SK-N-SH (cell line): Measurements from ENCODE around the gene TRPM8. TPM values are rescaled to one million over a fixed set of nuclear protein-coding genes. Genes with fewer than 3 reads are reported as not detected.

Source experiments
- CTCF ChIA-PET: fragments of 300-600, 350-600 bp; formaldehyde crosslinking; extraction: SDS; loops from one replicate; lab custom pipeline; 2021; lab: Yijun Ruan, JAX
- POLR2A ChIA-PET: fragments of 350-600 bp; sonication (Branson Sonifier 250); formaldehyde crosslinking; extraction: SDS; loops from one replicate; lab custom pipeline; 2020; ENCODE audit warnings: antibody characterized with exemption, inconsistent platforms; lab: Yijun Ruan, JAX
- DNase-seq: peaks from one replicate; pipeline ENCODE4 v3.0.0; 2012
- H2AFZ ChIP-seq: fragments of 200-600 bp; sonication (generic); 2 replicates; pipeline ENCODE4 v1.8.1; 2016; ENCODE audit warnings: antibody characterized with exemption, mild to moderate bottlenecking, low read depth
- H3F3A ChIP-seq: fragments of 200-600 bp; sonication (generic); replicated peaks from 2 replicates; pipeline ENCODE3; 2016; ENCODE audit warnings: antibody characterized with exemption, mild to moderate bottlenecking; ENCODE audit not compliant: insufficient read depth
- H3K27ac ChIP-seq, 2 experiments: fragments of 200-500 bp in 1 of 2; fragments of 200-600 bp in 1 of 2; sonication (Bioruptor generic) in 1 of 2; sonication (generic), shearing (Covaris generic) in 1 of 2; 2 replicates each; pipeline versions ENCODE4 v1.5.1 to v1.6.1; 2014 to 2016; ENCODE audit warnings: low read depth in 2 of 2, inconsistent platforms in 1 of 2, low read length in 1 of 2, mild to moderate bottlenecking in 1 of 2, mixed read lengths in 1 of 2
- H3K27me3 ChIP-seq: fragments of 200-600 bp; sonication (generic), shearing (Covaris generic); 2 replicates; pipeline ENCODE4 v1.6.1; 2016; ENCODE audit warnings: mixed run types; ENCODE audit not compliant: insufficient read depth
- H3K36me3 ChIP-seq, 2 experiments: fragments of 200-500 bp in 1 of 2; fragments of 200-600 bp in 1 of 2; sonication (Bioruptor generic) in 1 of 2; sonication (generic) in 1 of 2; replicated peaks in 1 of 2; 2 replicates each; pipeline versions ENCODE3 to v1.5.1; 2014 to 2016; ENCODE audit warnings: low read length in 1 of 2, mild to moderate bottlenecking in 1 of 2; ENCODE audit not compliant: insufficient read depth in 2 of 2, control insufficient read depth in 1 of 2
- H3K4me1 ChIP-seq, 2 experiments: fragments of 200-500 bp in 1 of 2; fragments of 200-600 bp in 1 of 2; sonication (Bioruptor generic) in 1 of 2; sonication (generic), shearing (Covaris generic) in 1 of 2; 2 replicates each; pipeline versions ENCODE4 v1.5.1 to v1.6.1; 2014 to 2016; ENCODE audit warnings: low read depth in 1 of 2, low read length in 1 of 2, mixed run types in 1 of 2; ENCODE audit not compliant: insufficient read depth in 2 of 2, control insufficient read depth in 1 of 2
- H3K4me2 ChIP-seq: fragments of 200-600 bp; sonication (generic), shearing (Covaris generic); 2 replicates; pipeline ENCODE4 v1.6.1; 2017; ENCODE audit warnings: mixed run types
- H3K4me3 ChIP-seq, 2 experiments: fragments of 200-500 bp in 1 of 2; fragments of 200-600 bp in 1 of 2; sonication (Bioruptor generic) in 1 of 2; sonication (generic), shearing (Covaris generic) in 1 of 2; 2 replicates each; pipeline versions ENCODE4 v1.5.1 to v1.8.1; 2014 to 2016; ENCODE audit warnings: low read depth in 2 of 2, inconsistent platforms in 1 of 2, low read length in 1 of 2, mild to moderate bottlenecking in 1 of 2, mixed read lengths in 1 of 2, moderate library complexity in 1 of 2
- H3K79me2 ChIP-seq: fragments of 200-600 bp; sonication (generic); 2 replicates; pipeline ENCODE4 v1.8.1; 2017; ENCODE audit warnings: mild to moderate bottlenecking; ENCODE audit not compliant: insufficient read depth
- H3K9ac ChIP-seq: fragments of 200-600 bp; sonication (generic); 2 replicates; pipeline ENCODE4 v1.6.1; 2017; ENCODE audit warnings: mixed run types
- H3K9me2 ChIP-seq: fragments of 200-600 bp; sonication (generic); 2 replicates; pipeline ENCODE4 v1.6.1; 2017; ENCODE audit warnings: mixed run types
- H3K9me3 ChIP-seq: fragments of 200-600 bp; sonication (generic); 2 replicates; pipeline ENCODE4 v1.6.1; 2017; ENCODE audit warnings: mixed run types, mild to moderate bottlenecking, moderate library complexity
- H4K20me1 ChIP-seq: fragments of 200-600 bp; sonication (generic); 2 replicates; pipeline ENCODE4 v1.6.1; 2017; ENCODE audit warnings: mild to moderate bottlenecking, mixed run types; ENCODE audit not compliant: insufficient read depth
- FOXM1 ChIP-seq: IDR thresholded peaks from 2 replicates; pipeline ENCODE4 v1.4.0; 2012; ENCODE audit warnings: low read depth, mild to moderate bottlenecking
- GATA2 ChIP-seq: sonication (generic); formaldehyde crosslinking; IDR thresholded peaks from 2 replicates; pipeline ENCODE4 v1.5.0; 2020; ENCODE audit warnings: mild to moderate bottlenecking, missing genetic modification reagents
- SMC3 ChIP-seq: IDR thresholded peaks from 2 replicates; pipeline ENCODE4 v1.6.1; 2012; ENCODE audit warnings: low read depth, low read length, improper control_type of control experiment
- TAF1 ChIP-seq: IDR thresholded peaks from 2 replicates; pipeline ENCODE4 v1.6.1; 2012; ENCODE audit warnings: low read depth, mild to moderate bottlenecking, low read length, moderate library complexity, borderline replicate concordance
- TCF12 ChIP-seq: IDR thresholded peaks from 2 replicates; pipeline ENCODE4 v1.4.0; 2012
- TEAD4 ChIP-seq: IDR thresholded peaks from 2 replicates; pipeline ENCODE4 v1.4.0; 2012; ENCODE audit warnings: mild to moderate bottlenecking, borderline replicate concordance; ENCODE audit not compliant: insufficient read depth
- YY1 ChIP-seq: IDR thresholded peaks from 2 replicates; pipeline ENCODE4 v1.4.0; 2012; ENCODE audit warnings: low read depth, mild to moderate bottlenecking
- WGBS: methylation state at CpG from one replicate; pipeline ENCODE4 v1.1.6; 2017; ENCODE audit warnings: low lambda C conversion rate; 5-methylcytosine and 5-hydroxymethylcytosine counted together
- polyA plus RNA-seq, 3 experiments: library from polyadenylated mRNA; depleted of rRNA; stranded (reverse); fragments of >200 nt; gene quantifications; 2 replicates each; pipeline ENCODE4 v1.2.3, GENCODE V29; 2012
- TF ChIP-seq, protein P1 (sequence below): fragments of 150-350 bp; IDR thresholded peaks from 2 replicates; pipeline ENCODE4 v1.6.1; 2016; ENCODE audit warnings: mild to moderate bottlenecking, low read depth, low read length
- TF ChIP-seq, protein P2 (sequence below): IDR thresholded peaks from 2 replicates; pipeline ENCODE4 v1.4.0; 2012; ENCODE audit warnings: low read depth
- TF ChIP-seq, protein P3 (sequence below): IDR thresholded peaks from 2 replicates; pipeline ENCODE4; 2012
- TF ChIP-seq, protein P4 (sequence below): IDR thresholded peaks from 2 replicates; pipeline ENCODE4 v1.4.0; 2012; ENCODE audit warnings: low read depth, borderline replicate concordance

The TRPM8 gene
- polyA plus RNA-seq, 1 of the 3 experiments (the other 2 are of a cell fraction), result 0.85 TPM

DNA sequence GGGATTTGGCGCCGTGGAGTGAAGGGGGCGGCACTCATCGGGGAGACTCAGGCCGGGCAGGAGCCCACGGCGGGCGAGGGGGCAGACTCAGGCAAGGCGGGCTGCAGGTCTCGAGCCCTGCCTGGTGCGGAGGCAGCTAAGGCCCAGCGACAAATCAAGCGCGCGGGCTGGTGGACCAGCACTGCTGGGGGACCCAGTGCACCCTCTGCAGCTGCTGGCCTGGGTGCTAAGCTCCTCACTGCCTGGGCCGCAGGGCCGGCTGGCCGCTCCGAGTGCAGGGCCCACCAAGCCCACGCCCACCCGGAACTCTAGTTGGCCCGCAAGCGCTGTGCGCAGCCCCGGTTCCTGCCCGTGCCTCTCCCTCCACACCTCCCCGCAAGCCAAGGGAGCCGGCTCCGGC, 107.1 kb downstream of the TRPM8 start (continued):
- TF ChIP-seq FOXM1, result no peak
- TF ChIP-seq YY1, result no peak
- TF ChIP-seq, protein P1, sequence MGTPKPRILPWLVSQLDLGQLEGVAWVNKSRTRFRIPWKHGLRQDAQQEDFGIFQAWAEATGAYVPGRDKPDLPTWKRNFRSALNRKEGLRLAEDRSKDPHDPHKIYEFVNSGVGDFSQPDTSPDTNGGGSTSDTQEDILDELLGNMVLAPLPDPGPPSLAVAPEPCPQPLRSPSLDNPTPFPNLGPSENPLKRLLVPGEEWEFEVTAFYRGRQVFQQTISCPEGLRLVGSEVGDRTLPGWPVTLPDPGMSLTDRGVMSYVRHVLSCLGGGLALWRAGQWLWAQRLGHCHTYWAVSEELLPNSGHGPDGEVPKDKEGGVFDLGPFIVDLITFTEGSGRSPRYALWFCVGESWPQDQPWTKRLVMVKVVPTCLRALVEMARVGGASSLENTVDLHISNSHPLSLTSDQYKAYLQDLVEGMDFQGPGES, result no peak
- no peak for TF ChIP-seq TCF12
- TF ChIP-seq, all 33 proteins: peak for 0

DNA sequence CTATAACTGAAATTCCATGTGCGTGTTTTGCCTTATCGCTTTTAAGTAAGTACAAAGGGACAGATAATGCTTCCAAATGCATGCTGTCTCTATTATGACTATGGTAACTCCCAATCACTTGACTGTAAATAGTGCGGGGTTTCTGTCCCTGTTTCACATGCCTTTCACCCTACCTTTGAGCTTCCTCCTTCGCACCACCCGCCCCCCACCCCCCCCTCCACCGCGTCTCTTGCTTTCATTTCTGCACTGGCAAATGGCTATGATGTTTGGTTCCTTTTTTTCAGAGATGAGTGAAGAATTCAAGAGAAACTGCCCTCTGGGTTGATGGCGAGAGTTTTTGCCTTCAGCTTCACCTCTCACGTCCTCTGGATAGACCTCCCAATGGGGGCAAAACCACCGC, 108.3 kb downstream of the TRPM8 start:
- Histone ChIP-seq H3K4me2 (0 out of 2 replicates have a peak overlapping the region, but pooled peaks have one; percentile 33), H3K79me2 (no peaks in the 10 kb centered on the region), H3K27me3 (no peaks in the 10 kb centered on the region), H4K20me1 (no peaks in the 10 kb centered on the region), H3K9ac (no peak overlapping the region), H3K4me3 (no peak overlapping the region), H3K4me1 (peaks cover 2 to 5% of the 10 kb centered on the region in 2 experiments; a peak in 2 of 4 replicates), H3K9me2 (no peaks in the 10 kb centered on the region), H3K9me3 (no peaks in the 10 kb centered on the region), H3K36me3 (no peaks in the 10 kb centered on the region), H2AFZ (no peak overlapping the region), H3F3A (no peaks in the 10 kb centered on the region), H3K27ac (no peak overlapping the region)
- ChIA-PET POLR2A (no interaction called here), CTCF (interaction anchor here (0.5 kb wide), 1 partner anchor 21 kb away, joined by 3 read pairs; no protein-coding TSS in a partner anchor)
- no peak for DNase-seq
- 94% methylated on average over 10 of the region's 10 CpGs for WGBS
- TF ChIP-seq, protein P2, sequence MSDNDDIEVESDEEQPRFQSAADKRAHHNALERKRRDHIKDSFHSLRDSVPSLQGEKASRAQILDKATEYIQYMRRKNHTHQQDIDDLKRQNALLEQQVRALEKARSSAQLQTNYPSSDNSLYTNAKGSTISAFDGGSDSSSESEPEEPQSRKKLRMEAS, result no peak
- TF ChIP-seq, protein P3, sequence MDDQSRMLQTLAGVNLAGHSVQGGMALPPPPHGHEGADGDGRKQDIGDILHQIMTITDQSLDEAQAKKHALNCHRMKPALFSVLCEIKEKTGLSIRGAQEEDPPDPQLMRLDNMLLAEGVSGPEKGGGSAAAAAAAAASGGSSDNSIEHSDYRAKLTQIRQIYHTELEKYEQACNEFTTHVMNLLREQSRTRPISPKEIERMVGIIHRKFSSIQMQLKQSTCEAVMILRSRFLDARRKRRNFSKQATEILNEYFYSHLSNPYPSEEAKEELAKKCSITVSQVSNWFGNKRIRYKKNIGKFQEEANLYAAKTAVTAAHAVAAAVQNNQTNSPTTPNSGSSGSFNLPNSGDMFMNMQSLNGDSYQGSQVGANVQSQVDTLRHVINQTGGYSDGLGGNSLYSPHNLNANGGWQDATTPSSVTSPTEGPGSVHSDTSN, result no peak
- TF ChIP-seq TEAD4 (no peak), TAF1 (no peak), SMC3 (no peak), GATA2 (CRISPR knock-in tag) (no peak)
- TF ChIP-seq, protein P4, sequence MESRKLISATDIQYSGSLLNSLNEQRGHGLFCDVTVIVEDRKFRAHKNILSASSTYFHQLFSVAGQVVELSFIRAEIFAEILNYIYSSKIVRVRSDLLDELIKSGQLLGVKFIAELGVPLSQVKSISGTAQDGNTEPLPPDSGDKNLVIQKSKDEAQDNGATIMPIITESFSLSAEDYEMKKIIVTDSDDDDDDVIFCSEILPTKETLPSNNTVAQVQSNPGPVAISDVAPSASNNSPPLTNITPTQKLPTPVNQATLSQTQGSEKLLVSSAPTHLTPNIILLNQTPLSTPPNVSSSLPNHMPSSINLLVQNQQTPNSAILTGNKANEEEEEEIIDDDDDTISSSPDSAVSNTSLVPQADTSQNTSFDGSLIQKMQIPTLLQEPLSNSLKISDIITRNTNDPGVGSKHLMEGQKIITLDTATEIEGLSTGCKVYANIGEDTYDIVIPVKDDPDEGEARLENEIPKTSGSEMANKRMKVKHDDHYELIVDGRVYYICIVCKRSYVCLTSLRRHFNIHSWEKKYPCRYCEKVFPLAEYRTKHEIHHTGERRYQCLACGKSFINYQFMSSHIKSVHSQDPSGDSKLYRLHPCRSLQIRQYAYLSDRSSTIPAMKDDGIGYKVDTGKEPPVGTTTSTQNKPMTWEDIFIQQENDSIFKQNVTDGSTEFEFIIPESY, result no peak
- TF ChIP-seq, all 33 proteins: peak for 0
